ENCODE data around the gene FAM9A. TPM values are rescaled to one million over a fixed set of nuclear protein-coding genes. Genes with fewer than 3 reads are reported as not detected.

The FAM9A gene
- total RNA-seq, 3 donors from 2014 or later: not detected

DNA sequence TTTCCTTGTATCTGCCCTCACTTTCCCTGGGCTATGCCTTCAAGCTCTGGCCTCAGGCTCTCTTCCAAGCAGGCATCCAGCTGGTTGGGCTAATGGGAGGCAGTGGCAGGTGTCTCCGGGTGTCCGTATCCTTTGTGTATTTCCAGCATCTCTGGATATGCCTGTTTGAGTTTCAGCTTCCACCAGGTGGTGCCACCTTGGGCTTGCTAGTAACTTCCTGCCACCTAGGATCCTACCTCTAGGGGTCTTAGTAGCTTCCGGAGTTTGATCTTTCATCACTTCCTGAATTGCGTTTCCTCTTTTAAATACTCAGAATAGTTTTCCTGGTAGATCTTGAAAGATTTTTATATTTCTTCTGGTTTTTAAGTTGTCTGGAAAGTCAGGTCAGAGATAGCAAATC is 46.1 kb downstream of the FAM9A start:
- TF ChIP-seq, protein P1, sequence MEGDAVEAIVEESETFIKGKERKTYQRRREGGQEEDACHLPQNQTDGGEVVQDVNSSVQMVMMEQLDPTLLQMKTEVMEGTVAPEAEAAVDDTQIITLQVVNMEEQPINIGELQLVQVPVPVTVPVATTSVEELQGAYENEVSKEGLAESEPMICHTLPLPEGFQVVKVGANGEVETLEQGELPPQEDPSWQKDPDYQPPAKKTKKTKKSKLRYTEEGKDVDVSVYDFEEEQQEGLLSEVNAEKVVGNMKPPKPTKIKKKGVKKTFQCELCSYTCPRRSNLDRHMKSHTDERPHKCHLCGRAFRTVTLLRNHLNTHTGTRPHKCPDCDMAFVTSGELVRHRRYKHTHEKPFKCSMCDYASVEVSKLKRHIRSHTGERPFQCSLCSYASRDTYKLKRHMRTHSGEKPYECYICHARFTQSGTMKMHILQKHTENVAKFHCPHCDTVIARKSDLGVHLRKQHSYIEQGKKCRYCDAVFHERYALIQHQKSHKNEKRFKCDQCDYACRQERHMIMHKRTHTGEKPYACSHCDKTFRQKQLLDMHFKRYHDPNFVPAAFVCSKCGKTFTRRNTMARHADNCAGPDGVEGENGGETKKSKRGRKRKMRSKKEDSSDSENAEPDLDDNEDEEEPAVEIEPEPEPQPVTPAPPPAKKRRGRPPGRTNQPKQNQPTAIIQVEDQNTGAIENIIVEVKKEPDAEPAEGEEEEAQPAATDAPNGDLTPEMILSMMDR (IDR thresholded peaks at IDR 0.05): no peak
- no peak for DNase-seq
- no peaks in the 10 kb centered on the region for H3K9me3 ChIP-seq
- H3K36me3 ChIP-seq (ENCODE audit: low read depth): no peaks in the 10 kb centered on the region
- intact Hi-C loops (cut with DNase I, micrococcal nuclease): no loop called here
- no peak overlapping the region for H3K4me3 ChIP-seq
- H3K4me1 ChIP-seq (ENCODE audit: low read depth): no peaks in the 10 kb centered on the region
- ATAC-seq: no peak

- ATAC-seq: peak; percentile 51
These were observed 51.5 kb downstream of the FAM9A start for GRCh38 chrX:8749697-8750096.

GRCh38 chrX:8748855-8749254 is 52.3 kb downstream of the FAM9A start:
- H3K36me3 ChIP-seq (ENCODE audit: low read depth): no peaks in the 10 kb centered on the region
- intact Hi-C loops (cut with DNase I, micrococcal nuclease): no loop called here

More at GRCh38 chrX:8749697-8750096, 51.5 kb downstream of the FAM9A start:
- H3K4me3 ChIP-seq: no peak overlapping the region
- H3K4me1 ChIP-seq (ENCODE audit: low read depth): no peaks in the 10 kb centered on the region
- intact Hi-C loops (cut with DNase I, micrococcal nuclease): no loop called here
- H3K9me3 ChIP-seq: no peaks in the 10 kb centered on the region
- TF ChIP-seq, protein P1 (IDR thresholded peaks at IDR 0.05): no peak
- DNase-seq: no peak
- H3K36me3 ChIP-seq (ENCODE audit: low read depth): no peaks in the 10 kb centered on the region

DNA sequence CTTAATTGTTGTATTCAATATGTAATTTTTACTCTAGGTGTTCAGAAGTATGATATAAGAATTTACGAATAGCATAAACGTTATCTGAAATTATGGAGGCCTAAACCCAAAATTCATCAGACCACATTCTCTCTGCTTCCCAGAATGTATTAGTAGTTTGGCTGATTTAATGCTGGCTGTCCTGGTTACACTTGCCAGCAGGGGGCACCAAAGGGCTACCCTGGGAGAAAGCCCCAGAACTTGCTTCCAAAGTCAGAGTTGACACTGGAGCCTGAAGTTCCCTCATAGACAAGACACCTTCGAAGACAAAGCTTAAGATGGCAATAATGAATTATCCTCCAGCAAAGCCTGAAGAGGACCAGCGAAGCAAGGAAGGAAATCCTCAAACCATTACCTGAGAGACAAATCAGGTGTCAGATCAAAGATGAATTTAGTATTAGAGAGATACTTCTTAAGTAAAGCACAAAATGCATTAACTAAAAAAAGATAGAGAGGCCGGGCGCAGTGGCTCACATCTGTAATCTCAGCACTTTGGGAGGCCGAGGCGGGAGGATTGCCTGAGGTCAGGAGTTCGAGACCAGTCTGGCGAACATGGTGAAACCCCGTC is 58.0 kb downstream of the FAM9A start:
- DNase-seq: peak in 2 of 3 donors; percentile 65 to 76
- no peaks in the 10 kb centered on the region for H3K4me1 ChIP-seq (ENCODE audit: low read depth)

More at GRCh38 chrX:8748855-8749254, 52.3 kb downstream of the FAM9A start:
- Histone ChIP-seq H3K4me1 (ENCODE audit: low read depth) (no peaks in the 10 kb centered on the region), H3K4me3 (no peak overlapping the region), H3K9me3 (no peaks in the 10 kb centered on the region)
- peak; percentile 45 for ATAC-seq
- TF ChIP-seq, protein P1 (IDR thresholded peaks at IDR 0.05): peak; percentile 18
- DNase-seq: peak in 1 of 3 donors; percentile 12

DNA sequence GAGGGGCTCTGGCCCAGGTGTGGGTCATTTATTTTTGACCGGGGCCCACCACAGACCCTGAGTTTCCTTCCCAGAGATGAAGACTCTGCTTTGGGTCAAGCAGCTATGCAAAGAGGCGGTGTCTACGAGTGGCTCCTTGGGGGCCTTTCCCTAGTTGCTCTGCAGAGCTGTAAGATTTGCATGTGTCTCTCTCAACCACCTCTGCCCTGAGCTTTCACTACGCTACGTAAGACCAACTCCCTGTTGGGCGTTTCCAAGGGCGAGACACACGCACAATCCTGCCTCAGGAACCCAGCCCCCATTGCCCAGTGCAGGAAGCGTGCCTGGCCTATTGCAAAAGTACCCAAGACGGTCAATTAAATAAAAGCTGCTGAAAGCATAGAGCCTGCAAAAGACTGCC is 59.2 kb downstream of the FAM9A start:
- ATAC-seq: no peak
- TF ChIP-seq, protein P1 (IDR thresholded peaks at IDR 0.05): no peak
- no peaks in the 10 kb centered on the region for H3K9me3 ChIP-seq
- no peak for DNase-seq
- intact Hi-C loops (cut with DNase I, micrococcal nuclease): loop anchor here in 1 of 2 donors (2.0 kb wide), 1 partner anchor 73 kb away; no protein-coding TSS in a partner anchor
- H3K4me3 ChIP-seq: no peak overlapping the region
- H3K36me3 ChIP-seq (ENCODE audit: low read depth): no peaks in the 10 kb centered on the region
- H3K4me1 ChIP-seq (ENCODE audit: low read depth): no peaks in the 10 kb centered on the region

More for the DNA sequence above, 58.0 kb downstream of the FAM9A start:
- Histone ChIP-seq H3K36me3 (ENCODE audit: low read depth) (no peaks in the 10 kb centered on the region), H3K9me3 (no peaks in the 10 kb centered on the region), H3K4me3 (no peak overlapping the region)
- TF ChIP-seq, protein P1 (IDR thresholded peaks at IDR 0.05): no peak
- intact Hi-C loops (cut with DNase I, micrococcal nuclease): loop anchor here in 1 of 2 donors (2.0 kb wide), 1 partner anchor 72 kb away; no protein-coding TSS in a partner anchor
- peak; percentile 69 for ATAC-seq

Other genes with a start within 250 kb of the FAM9A start
- gene ANOS1, start 69.2 kb downstream of the FAM9A start, total RNA-seq: under 1 TPM; 0.14 to 0.48 (median 0.41) TPM
- gene FAM9B, start 232.7 kb upstream of the FAM9A start, total RNA-seq: not detected